Measurements from ENCODE around the gene CDC73. TPM values are rescaled to one million over a fixed set of nuclear protein-coding genes. Genes with fewer than 3 reads are reported as not detected.
A peak's percentile ranks its signal among the peaks of the same experiment; 100 is the strongest.

CDC73 gene
- total RNA-seq, 2 experiments from 2014 or later = 12.9 to 50.0 TPM

DNA sequence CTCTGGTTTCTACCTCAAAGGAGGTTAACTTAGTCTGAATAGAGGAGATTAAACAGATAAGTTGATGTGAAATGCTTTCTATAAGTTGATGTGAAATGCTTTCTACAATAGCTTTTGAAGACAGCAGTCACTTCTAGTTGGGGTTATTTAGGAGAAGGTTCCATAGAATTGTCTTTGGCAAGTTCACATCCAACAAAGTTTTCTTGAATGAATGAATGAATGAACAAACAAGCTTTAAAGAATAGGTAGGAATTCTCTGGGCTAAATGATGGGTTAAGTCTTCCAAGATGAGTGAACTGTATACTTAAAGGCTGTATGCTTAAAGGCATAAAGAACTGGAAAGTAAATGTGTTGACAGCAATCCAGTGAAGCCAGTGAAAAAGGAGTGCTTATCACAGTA, 1.9 kb downstream of the CDC73 start:
- intact Hi-C loops (cut with micrococcal nuclease; ENCODE audit: unreplicated experiment) = loop anchor here (5.0 kb wide), 2 partner anchors 486 to 646 kb away; partner anchors contain the start of gene RGS13
- no TSS peak for BruUV-seq (replicated peaks)
- no peaks in the 10 kb centered on the region for H3K9me2 ChIP-seq (ENCODE audit: insufficient read depth, low read length)
- H3K27ac ChIP-seq (ENCODE audit: low read depth, low read length, poor library complexity, severe bottlenecking) = no peak overlapping the region
- ChIA-PET POLR2A (interaction anchor here (0.8 to 2.5 kb wide), 5 partner anchors 14 to 489 kb away, joined by 3 to 14 read pairs (median 6); no protein-coding TSS in a partner anchor), CTCF (ENCODE audit: unreplicated experiment) (no interaction called here)
- H2AFZ ChIP-seq (ENCODE audit: low read length) = no peak overlapping the region
- peaks cover 14% of the 10 kb centered on the region; the same call in 1 of the 2 replicates for H4K20me1 ChIP-seq (ENCODE audit: insufficient read depth, low read length)
- peaks cover 64% of the 10 kb centered on the region for H3K79me2 ChIP-seq (ENCODE audit: insufficient read depth, low read depth, low read length)
- no peak for DNase-seq (ENCODE audit: low spot score)
- H3K36me3 ChIP-seq (ENCODE audit: insufficient read depth, low read length) = peaks cover 45% of the 10 kb centered on the region
- H3K4me1 ChIP-seq (ENCODE audit: insufficient read depth, low read length, poor library complexity, severe bottlenecking) = peaks cover 25% of the 10 kb centered on the region
- H3K9me3 ChIP-seq (ENCODE audit: low read length) = no peaks in the 10 kb centered on the region
- TF ChIP-seq, protein P1, sequence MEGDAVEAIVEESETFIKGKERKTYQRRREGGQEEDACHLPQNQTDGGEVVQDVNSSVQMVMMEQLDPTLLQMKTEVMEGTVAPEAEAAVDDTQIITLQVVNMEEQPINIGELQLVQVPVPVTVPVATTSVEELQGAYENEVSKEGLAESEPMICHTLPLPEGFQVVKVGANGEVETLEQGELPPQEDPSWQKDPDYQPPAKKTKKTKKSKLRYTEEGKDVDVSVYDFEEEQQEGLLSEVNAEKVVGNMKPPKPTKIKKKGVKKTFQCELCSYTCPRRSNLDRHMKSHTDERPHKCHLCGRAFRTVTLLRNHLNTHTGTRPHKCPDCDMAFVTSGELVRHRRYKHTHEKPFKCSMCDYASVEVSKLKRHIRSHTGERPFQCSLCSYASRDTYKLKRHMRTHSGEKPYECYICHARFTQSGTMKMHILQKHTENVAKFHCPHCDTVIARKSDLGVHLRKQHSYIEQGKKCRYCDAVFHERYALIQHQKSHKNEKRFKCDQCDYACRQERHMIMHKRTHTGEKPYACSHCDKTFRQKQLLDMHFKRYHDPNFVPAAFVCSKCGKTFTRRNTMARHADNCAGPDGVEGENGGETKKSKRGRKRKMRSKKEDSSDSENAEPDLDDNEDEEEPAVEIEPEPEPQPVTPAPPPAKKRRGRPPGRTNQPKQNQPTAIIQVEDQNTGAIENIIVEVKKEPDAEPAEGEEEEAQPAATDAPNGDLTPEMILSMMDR (conservative IDR thresholded peaks at IDR 0.05; ENCODE audit: low read length) = no peak
- H3K4me3 ChIP-seq (ENCODE audit: low read depth, low read length, poor library complexity, severe bottlenecking) = peak overlapping the region; percentile 92
- H3K4me2 ChIP-seq (ENCODE audit: low read length) = peak overlapping the region; percentile 79

DNA sequence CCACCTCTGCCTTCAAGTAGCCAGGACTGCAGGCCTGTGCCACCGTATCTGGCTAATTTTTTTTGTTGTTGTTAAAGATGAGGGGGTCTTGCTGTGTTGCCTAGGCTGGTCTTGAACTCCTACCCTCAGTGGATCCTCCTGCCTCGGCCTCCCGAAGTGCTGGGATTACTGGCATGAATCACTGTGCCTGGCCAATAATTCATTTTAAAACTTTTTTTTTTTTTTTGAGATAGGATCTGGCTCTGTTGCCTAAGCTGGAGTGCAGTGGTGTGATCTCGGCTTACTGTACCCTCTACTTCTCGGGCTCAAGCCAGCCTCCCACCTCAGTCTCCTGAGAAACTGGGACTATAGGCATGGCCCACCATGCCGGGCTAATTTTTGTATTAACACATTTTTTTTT, 3.5 kb downstream of the CDC73 start:
- H3K79me2 ChIP-seq (ENCODE audit: insufficient read depth, low read depth, low read length) = peaks cover 71% of the 10 kb centered on the region
- peaks cover 25% of the 10 kb centered on the region for H3K4me1 ChIP-seq (ENCODE audit: insufficient read depth, low read length, poor library complexity, severe bottlenecking)
- intact Hi-C loops (cut with micrococcal nuclease; ENCODE audit: unreplicated experiment) = no loop called here
- H4K20me1 ChIP-seq (ENCODE audit: insufficient read depth, low read length) = peaks cover 14% of the 10 kb centered on the region; the same call in 1 of the 2 replicates
- no peaks in the 10 kb centered on the region for H3K9me3 ChIP-seq (ENCODE audit: low read length)
- peaks cover 61% of the 10 kb centered on the region for H3K36me3 ChIP-seq (ENCODE audit: insufficient read depth, low read length)
- no peak for DNase-seq (ENCODE audit: low spot score)
- no peaks in the 10 kb centered on the region for H3K9me2 ChIP-seq (ENCODE audit: insufficient read depth, low read length)
- no TSS peak for BruUV-seq (replicated peaks)
- H3K4me2 ChIP-seq (ENCODE audit: low read length) = no peak overlapping the region
- no peak for TF ChIP-seq EZH2phosphoT487 (IDR thresholded peaks at IDR 0.05; ENCODE audit: borderline replicate concordance, low read depth, low read length)
- TF ChIP-seq, protein P1 (conservative IDR thresholded peaks at IDR 0.05; ENCODE audit: low read length) = no peak
- POLR2A ChIA-PET = interaction anchor here (0.7 to 1.7 kb wide), 5 partner anchors 8 to 405 kb away, joined by 3 to 9 read pairs (median 3); no protein-coding TSS in a partner anchor
- H3K27ac ChIP-seq (ENCODE audit: low read depth, low read length, poor library complexity, severe bottlenecking) = no peak overlapping the region
- no peak overlapping the region for H3K4me3 ChIP-seq (ENCODE audit: low read depth, low read length, poor library complexity, severe bottlenecking)
- CTCF ChIA-PET (ENCODE audit: unreplicated experiment) = no interaction called here
- no peak overlapping the region for H2AFZ ChIP-seq (ENCODE audit: low read length)

DNA sequence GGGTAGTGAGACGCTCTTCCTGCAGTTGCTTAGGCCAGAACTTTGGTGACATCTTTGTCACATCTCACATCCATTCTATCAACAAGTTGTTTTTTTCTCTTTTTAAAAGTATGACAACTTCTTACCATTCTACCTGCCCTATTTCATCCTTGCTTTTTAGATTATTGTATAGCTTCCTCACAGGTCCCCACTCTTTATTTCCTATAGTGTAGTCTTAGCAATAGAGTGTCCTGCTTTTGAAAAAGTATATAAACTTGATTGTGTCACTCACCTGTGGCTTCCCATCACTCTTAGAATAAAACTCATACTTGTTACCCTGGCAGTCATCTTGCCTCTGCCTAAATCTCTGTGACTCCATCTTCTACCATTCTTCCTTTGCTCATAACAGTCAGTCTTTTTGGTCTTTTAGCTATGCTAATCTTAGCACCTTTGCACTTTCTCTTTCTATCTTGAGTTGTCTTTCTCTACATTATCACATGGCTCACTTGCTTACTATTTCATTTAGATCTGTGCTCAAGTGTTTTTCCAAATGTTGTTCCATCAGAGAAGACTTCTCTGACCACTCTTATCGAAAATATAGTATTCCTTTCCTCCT, 9.5 kb downstream of the CDC73 start:
- CTCF ChIA-PET (ENCODE audit: unreplicated experiment) = no interaction called here
- Histone ChIP-seq H3K79me2 (ENCODE audit: insufficient read depth, low read depth, low read length) (peaks cover 48% of the 10 kb centered on the region), H3K4me3 (ENCODE audit: low read depth, low read length, poor library complexity, severe bottlenecking) (no peak overlapping the region), H4K20me1 (ENCODE audit: insufficient read depth, low read length) (no peaks in the 10 kb centered on the region), H3K4me1 (ENCODE audit: insufficient read depth, low read length, poor library complexity, severe bottlenecking) (no peaks in the 10 kb centered on the region), H3K4me2 (ENCODE audit: low read length) (no peak overlapping the region), H2AFZ (ENCODE audit: low read length) (no peak overlapping the region), H3K9me3 (ENCODE audit: low read length) (no peaks in the 10 kb centered on the region), H3K9me2 (ENCODE audit: insufficient read depth, low read length) (no peaks in the 10 kb centered on the region), H3K27ac (ENCODE audit: low read depth, low read length, poor library complexity, severe bottlenecking) (no peak overlapping the region), H3K36me3 (ENCODE audit: insufficient read depth, low read length) (peaks cover 92% of the 10 kb centered on the region)
- DNase-seq (ENCODE audit: low spot score) = no peak
- no peak for TF ChIP-seq EZH2phosphoT487 (IDR thresholded peaks at IDR 0.05; ENCODE audit: borderline replicate concordance, low read depth, low read length)
- TF ChIP-seq, protein P1 (conservative IDR thresholded peaks at IDR 0.05; ENCODE audit: low read length) = no peak
- POLR2A ChIA-PET = interaction anchor here (1.2 kb wide), 1 partner anchor 8 kb away, joined by 3 read pairs; no protein-coding TSS in a partner anchor
- intact Hi-C loops (cut with micrococcal nuclease; ENCODE audit: unreplicated experiment) = no loop called here
- no TSS peak for BruUV-seq (replicated peaks)
